Effector CD8-positive, alpha-beta T cell (primary cell): ENCODE results near the gene ARID4B.
"Not testable (repeated sequence)": the region's sequence is repeated elsewhere in the genome, so short reads cannot be mapped to it uniquely, and the experiment has no call there.

Source experiments
- DNase-seq: peaks from one replicate; lab custom pipeline; 2025; lab: John Stamatoyannopoulos, UW

Gene ARID4B

GRCh38 chr1:235298758-235299157 lies 29.2 kb downstream of the ARID4B start:
- no peak for DNase-seq

- DNase-seq: no peak
These were observed 30.4 kb downstream of the ARID4B start for GRCh38 chr1:235297579-235297978.

GRCh38 chr1:235296729-235297128 lies 31.2 kb downstream of the ARID4B start:
- DNase-seq: no peak

- DNase-seq: no peak
These were observed 32.1 kb downstream of the ARID4B start for GRCh38 chr1:235295902-235296350.

GRCh38 chr1:235293322-235293942 lies 34.5 kb downstream of the ARID4B start:
- no peak for DNase-seq

- DNase-seq: no peak
These were observed 35.2 kb downstream of the ARID4B start for GRCh38 chr1:235292790-235293189.

- no peak for DNase-seq
These were observed 36.3 kb downstream of the ARID4B start for GRCh38 chr1:235291599-235292091.

- no peak for DNase-seq
These were observed 37.1 kb downstream of the ARID4B start for GRCh38 chr1:235290740-235291502.

- DNase-seq: no peak
These were observed 37.9 kb downstream of the ARID4B start for GRCh38 chr1:235289859-235290739.

- DNase-seq: no peak
These were observed 40.6 kb downstream of the ARID4B start for GRCh38 chr1:235287208-235287882.

- DNase-seq: no peak
These were observed 41.3 kb downstream of the ARID4B start for GRCh38 chr1:235286667-235287066.

GRCh38 chr1:235284231-235284769 lies 43.7 kb downstream of the ARID4B start:
- no peak for DNase-seq

GRCh38 chr1:235283636-235284035 lies 44.3 kb downstream of the ARID4B start:
- not testable (repeated sequence) for DNase-seq

GRCh38 chr1:235280467-235280866 lies 47.5 kb downstream of the ARID4B start:
- DNase-seq: no peak

GRCh38 chr1:235279694-235280093 lies 48.3 kb downstream of the ARID4B start:
- DNase-seq: no peak

- no peak for DNase-seq
These were observed 49.1 kb downstream of the ARID4B start for GRCh38 chr1:235278915-235279292.

- no peak for DNase-seq
These were observed 49.6 kb downstream of the ARID4B start for GRCh38 chr1:235278233-235278914.

- DNase-seq: no peak
These were observed 50.3 kb downstream of the ARID4B start for GRCh38 chr1:235277709-235278108.

- DNase-seq: no peak
These were observed 52.1 kb downstream of the ARID4B start for GRCh38 chr1:235275836-235276235.

- DNase-seq: no peak
These were observed 52.8 kb downstream of the ARID4B start for GRCh38 chr1:235275223-235275622.

- DNase-seq: no peak
These were observed 55.1 kb downstream of the ARID4B start for GRCh38 chr1:235272851-235273250.
